IPS-18a (cell line): Measurements from ENCODE around the gene ACTN1.
"Not testable (repeated sequence)": the region's sequence is repeated elsewhere in the genome, so short reads cannot be mapped to it uniquely, and the experiment has no call there.

ENCODE experiments used
- H3K27ac ChIP-seq: one replicate; pipeline ENCODE4 v1.5.1; 2013; ENCODE audit warnings: low read length
- H3K27me3 ChIP-seq: one replicate; pipeline ENCODE4 v1.6.1; 2013; ENCODE audit warnings: mild to moderate bottlenecking, low read length; ENCODE audit not compliant: control insufficient read depth, insufficient read depth
- H3K36me3 ChIP-seq: one replicate; pipeline ENCODE4 v1.6.1; 2013; ENCODE audit warnings: low read depth, low read length; ENCODE audit not compliant: control insufficient read depth
- H3K4me1 ChIP-seq: one replicate; pipeline ENCODE4 v1.6.1; 2013; ENCODE audit warnings: low read depth, low read length; ENCODE audit not compliant: control insufficient read depth
- H3K4me3 ChIP-seq: one replicate; pipeline ENCODE4 v1.5.1; 2013; ENCODE audit warnings: low read length
- H3K9ac ChIP-seq: one replicate; pipeline ENCODE4 v1.6.1; 2013; ENCODE audit warnings: mild to moderate bottlenecking, low read length, moderate library complexity
- H3K9me3 ChIP-seq: one replicate; pipeline ENCODE4 v1.6.1; 2013; ENCODE audit warnings: low read depth, low read length; ENCODE audit not compliant: control insufficient read depth

The ACTN1 gene

DNA sequence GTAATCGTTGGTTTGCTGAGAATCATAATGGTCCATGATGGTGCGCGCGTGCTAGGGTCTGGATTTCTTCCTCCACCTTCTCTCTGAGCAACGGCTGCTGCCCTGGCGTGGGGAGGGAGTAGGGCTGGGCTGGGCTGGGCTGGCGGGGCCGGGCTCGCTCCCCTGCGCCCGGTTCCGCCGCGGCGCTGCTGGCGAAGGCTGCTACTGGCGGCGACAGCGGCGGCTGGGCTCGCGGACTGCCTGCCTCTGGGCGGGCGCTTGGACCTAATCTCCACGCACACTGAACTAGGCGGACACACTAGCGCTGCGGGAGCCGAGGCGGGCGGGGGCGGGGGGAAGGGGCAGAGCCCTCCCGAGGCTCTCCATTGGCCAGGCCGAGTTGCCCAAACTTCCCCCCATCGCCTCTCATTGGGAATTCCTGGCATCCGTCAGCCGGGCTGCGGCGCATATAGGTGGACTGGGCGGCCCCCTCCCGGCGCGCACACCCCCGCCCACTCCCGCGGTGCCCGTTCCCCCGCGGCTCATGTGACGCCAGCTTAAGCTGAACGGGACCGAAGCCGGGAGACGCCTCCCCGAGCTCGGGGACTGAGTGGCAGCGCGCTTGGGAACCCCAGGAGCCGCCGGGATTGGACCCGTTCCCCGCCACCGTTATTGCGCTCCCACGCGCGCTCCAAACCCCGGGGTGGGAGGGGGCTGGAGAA is at the start of gene ACTN1:
TSS of gene ACTN1 (minus strand) at position 282 of the 701 bp plus-strand sequence. CDS start at position 36, 246 bp downstream.
- H3K4me1 ChIP-seq = peaks cover 18% of the 10 kb centered on the region
- H3K9me3 ChIP-seq = no peaks in the 10 kb centered on the region
- peak within 1 kb of the TSS; percentile 83 for H3K9ac ChIP-seq
- H3K4me3 ChIP-seq = peak within 1 kb of the TSS; percentile 92
- no peaks in the 10 kb centered on the region for H3K27me3 ChIP-seq
- H3K27ac ChIP-seq = peak within 1 kb of the TSS; percentile 72
- H3K36me3 ChIP-seq = no peaks in the 10 kb centered on the region

DNA sequence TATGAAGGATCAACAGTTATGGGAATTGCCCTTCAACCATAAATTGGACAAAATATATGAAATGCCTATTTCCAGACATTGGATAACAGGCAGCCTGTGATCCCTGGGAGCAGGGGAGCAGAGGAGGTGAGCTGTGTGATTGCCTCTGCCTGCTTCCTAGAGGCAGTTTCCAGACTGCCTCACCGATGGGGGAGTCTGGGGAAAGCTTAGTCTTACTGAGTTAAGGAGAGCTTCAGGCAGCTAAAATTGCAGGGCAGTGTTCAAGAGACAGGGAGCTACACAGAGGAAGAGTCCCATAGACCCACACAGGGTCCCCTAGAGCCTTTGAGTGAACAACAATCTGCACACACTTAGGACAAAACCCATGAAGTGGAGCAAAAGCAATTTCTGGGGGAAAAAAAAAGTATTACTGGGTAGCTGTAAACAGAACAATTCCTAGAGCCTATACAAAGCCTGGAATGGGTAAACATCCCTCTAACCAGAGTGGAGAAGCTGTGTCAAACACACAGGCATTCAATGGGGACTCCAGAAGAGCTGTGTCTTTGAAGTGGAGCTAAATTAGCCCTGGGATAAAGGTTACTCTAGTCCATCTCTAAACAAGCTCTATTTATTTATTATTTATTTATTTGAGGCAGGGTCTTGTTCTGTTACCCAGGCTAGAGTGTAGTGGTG is 48.3 kb upstream of the ACTN1 start:
- Histone ChIP-seq H3K4me1 (no peaks in the 10 kb centered on the region), H3K9ac (no peak overlapping the region), H3K27ac (no peak overlapping the region), H3K4me3 (no peak overlapping the region), H3K27me3 (no peaks in the 10 kb centered on the region), H3K9me3 (no peaks in the 10 kb centered on the region), H3K36me3 (no peaks in the 10 kb centered on the region)

- H3K27ac ChIP-seq = no peak overlapping the region
- H3K4me1 ChIP-seq = peaks cover 2% of the 10 kb centered on the region
- no peak overlapping the region for H3K9ac ChIP-seq
- H3K4me3 ChIP-seq = no peak overlapping the region
- H3K27me3 ChIP-seq = no peaks in the 10 kb centered on the region
- H3K9me3 ChIP-seq = no peaks in the 10 kb centered on the region
- H3K36me3 ChIP-seq = no peaks in the 10 kb centered on the region
Observed at GRCh38 chr14:69023035-69023434, 43.9 kb upstream of the ACTN1 start.

GRCh38 chr14:69022093-69022492 is 43.0 kb upstream of the ACTN1 start:
- H3K4me3 ChIP-seq, H3K27me3 ChIP-seq, H3K27ac ChIP-seq, H3K4me1 ChIP-seq, H3K36me3 ChIP-seq, H3K9ac ChIP-seq, H3K9me3 ChIP-seq: not testable (repeated sequence)

DNA sequence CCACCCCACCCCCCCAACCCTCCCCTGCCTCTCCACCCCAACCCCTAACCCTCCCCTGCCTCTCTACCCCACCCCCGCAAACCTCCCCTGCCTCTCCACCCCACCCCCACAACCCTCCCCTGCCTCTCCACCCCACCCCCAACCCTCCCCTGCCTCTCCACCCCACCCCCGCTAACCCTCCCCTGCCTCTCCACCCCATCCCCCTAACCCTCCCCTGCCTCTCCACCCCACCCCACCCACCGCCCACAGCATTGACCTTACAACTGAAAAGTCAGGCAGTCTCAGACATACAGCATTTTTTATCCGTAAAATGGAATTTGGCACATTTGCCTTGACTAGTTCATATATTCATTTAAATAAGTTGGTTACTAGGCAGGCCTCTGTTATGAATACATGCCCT is 38.6 kb upstream of the ACTN1 start:
- H3K4me3 ChIP-seq = no peak overlapping the region
- H3K9me3 ChIP-seq = no peaks in the 10 kb centered on the region
- no peaks in the 10 kb centered on the region for H3K27me3 ChIP-seq
- no peaks in the 10 kb centered on the region for H3K36me3 ChIP-seq
- peaks cover 15% of the 10 kb centered on the region for H3K4me1 ChIP-seq
- no peak overlapping the region for H3K27ac ChIP-seq
- no peak overlapping the region for H3K9ac ChIP-seq

DNA sequence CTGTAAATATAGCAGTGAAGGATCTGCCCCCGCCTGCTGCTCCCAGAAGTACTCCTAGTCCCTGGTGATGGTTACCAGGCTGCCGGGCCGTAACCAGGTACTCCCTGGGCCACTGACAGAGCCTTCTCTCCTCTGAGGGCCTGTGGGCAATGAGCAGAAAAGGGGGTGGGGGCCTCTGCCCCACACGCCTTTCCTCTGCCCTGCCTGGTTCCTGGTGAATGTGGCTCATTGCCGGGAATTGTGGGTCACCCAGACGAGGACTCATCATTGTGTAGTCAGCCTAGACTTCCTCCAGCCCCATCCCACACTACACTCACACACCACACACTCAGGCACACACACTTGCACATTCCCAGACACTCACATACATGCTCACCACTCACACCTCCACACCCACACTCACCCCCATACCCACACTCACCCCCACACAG is 35.7 kb upstream of the ACTN1 start:
- no peak overlapping the region for H3K4me3 ChIP-seq
- no peak overlapping the region for H3K27ac ChIP-seq
- no peaks in the 10 kb centered on the region for H3K9me3 ChIP-seq
- peaks cover 15% of the 10 kb centered on the region for H3K4me1 ChIP-seq
- no peaks in the 10 kb centered on the region for H3K27me3 ChIP-seq
- no peak overlapping the region for H3K9ac ChIP-seq
- H3K36me3 ChIP-seq = no peaks in the 10 kb centered on the region

DNA sequence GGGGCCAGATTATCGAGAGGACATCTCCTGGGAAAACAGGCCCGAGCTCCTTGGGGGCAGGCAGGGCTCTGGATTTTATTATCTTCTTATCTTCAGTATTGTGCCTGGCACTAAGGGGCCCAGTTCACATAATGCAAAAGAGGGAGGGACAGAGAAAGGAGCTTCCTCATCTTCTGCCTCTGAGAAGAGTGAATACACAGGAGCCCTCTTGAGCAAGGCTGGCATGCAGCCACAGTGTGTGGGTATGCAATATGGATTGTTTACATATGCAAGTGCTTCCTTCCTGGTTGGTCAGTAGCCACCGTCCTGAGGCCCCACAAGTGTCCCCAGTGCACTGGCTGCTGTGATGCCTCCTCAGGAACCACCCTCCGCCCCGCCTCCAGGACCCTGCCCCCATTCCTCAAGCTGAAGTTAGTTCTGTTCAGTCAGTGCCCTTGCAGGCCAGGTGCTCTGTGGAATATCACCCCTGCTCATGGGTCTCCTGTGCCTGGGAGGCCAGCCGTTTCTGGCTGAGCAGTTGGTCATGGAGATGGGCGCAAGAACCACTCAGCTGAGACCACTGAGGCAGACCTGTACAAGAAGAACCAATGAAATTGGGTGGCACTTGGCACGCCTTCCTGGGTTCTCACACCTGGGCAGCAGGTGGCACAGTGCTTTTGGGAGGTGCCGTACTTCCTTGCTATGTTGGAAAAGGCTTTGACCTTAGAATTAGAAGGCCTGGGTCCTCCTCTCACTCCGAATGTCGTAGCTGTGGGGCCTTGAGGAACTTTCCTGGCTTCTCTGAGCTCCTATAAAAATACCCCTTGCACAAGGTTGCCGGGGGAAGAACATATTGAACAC is 35.1 kb upstream of the ACTN1 start:
- Histone ChIP-seq H3K27ac (no peak overlapping the region), H3K36me3 (no peaks in the 10 kb centered on the region), H3K27me3 (no peaks in the 10 kb centered on the region), H3K9me3 (no peaks in the 10 kb centered on the region), H3K9ac (no peak overlapping the region), H3K4me3 (no peak overlapping the region), H3K4me1 (peaks cover 15% of the 10 kb centered on the region)

- H3K27ac ChIP-seq = no peak overlapping the region
- no peaks in the 10 kb centered on the region for H3K27me3 ChIP-seq
- no peaks in the 10 kb centered on the region for H3K36me3 ChIP-seq
- peaks cover 11% of the 10 kb centered on the region for H3K4me1 ChIP-seq
- H3K9ac ChIP-seq = no peak overlapping the region
- H3K9me3 ChIP-seq = no peaks in the 10 kb centered on the region
- no peak overlapping the region for H3K4me3 ChIP-seq
Observed at GRCh38 chr14:69012256-69012953, 33.3 kb upstream of the ACTN1 start.

DNA sequence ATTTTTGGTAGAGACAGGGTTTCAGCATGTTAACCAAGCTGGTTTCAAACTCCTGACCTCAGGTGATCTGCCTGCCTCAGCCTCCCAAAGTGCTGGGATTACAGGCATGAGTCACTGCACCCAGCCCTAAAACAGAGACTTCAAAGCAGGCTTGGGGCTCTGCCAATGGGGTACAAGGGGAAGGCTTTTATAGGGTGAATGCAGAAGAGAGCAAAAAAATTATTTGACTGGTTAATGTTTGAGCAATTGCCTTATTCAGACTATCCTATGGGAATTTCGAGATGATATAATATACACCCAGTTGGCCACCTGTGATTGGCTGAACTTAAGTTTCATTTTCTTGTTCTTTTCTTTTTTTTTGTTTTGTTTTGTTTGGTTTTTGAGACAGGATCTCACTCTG is 31.5 kb upstream of the ACTN1 start:
- H3K27ac ChIP-seq = no peak overlapping the region
- H3K36me3 ChIP-seq = no peaks in the 10 kb centered on the region
- H3K27me3 ChIP-seq = no peaks in the 10 kb centered on the region
- H3K9ac ChIP-seq = no peak overlapping the region
- no peaks in the 10 kb centered on the region for H3K9me3 ChIP-seq
- H3K4me1 ChIP-seq = peaks cover 16% of the 10 kb centered on the region
- H3K4me3 ChIP-seq = no peak overlapping the region

DNA sequence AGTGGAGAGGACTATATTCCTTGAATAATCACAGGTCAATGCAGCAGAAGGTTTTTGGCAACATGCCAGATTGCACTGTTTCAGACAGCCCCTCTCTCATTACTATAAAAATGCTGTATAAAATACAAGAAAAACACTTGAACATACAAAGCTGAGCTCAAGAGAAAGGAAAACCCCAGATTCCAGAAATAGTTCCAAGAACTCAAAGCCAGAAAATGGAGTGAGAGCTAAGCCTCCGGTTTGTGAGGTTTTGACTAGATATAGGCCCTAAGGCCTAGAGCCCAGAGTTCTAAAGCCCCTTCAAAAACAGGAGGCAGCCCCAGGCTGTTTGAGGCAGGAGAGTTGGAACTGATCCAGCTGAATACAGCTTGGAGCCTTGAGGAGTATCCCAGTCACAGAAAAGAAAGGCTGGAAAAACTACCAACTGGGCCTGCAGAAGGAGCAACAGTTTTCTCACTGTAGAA is 29.4 kb upstream of the ACTN1 start:
- Histone ChIP-seq H3K9me3 (no peaks in the 10 kb centered on the region), H3K4me1 (peaks cover 17% of the 10 kb centered on the region), H3K4me3 (no peak overlapping the region), H3K27me3 (no peaks in the 10 kb centered on the region), H3K36me3 (no peaks in the 10 kb centered on the region), H3K9ac (no peak overlapping the region), H3K27ac (no peak overlapping the region)

DNA sequence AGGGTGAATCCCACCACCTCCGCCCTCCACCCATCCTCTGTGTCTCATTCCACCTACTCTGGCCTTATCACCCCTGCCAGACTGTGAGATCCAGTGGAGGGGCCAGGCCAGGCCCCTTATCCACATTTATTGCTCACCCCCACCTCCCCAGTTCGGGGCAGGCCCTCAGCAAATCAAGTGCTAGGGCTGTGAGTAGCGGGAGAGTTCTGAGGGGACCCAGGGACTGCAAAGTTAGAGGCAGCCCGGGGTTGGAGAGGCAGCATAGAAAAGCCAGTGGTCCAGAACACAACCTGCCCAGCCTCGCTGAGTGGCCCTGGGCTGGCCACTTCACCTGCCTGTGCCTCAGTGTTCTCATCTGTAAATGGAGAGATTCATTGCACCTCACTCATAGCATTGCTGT is 27.2 kb upstream of the ACTN1 start:
- peaks cover 17% of the 10 kb centered on the region for H3K4me1 ChIP-seq
- H3K36me3 ChIP-seq = no peaks in the 10 kb centered on the region
- H3K9me3 ChIP-seq = no peaks in the 10 kb centered on the region
- no peak overlapping the region for H3K9ac ChIP-seq
- H3K27me3 ChIP-seq = no peaks in the 10 kb centered on the region
- no peak overlapping the region for H3K27ac ChIP-seq
- H3K4me3 ChIP-seq = no peak overlapping the region
